ENCODE data around the gene ALG12.

ALG12 gene

DNA sequence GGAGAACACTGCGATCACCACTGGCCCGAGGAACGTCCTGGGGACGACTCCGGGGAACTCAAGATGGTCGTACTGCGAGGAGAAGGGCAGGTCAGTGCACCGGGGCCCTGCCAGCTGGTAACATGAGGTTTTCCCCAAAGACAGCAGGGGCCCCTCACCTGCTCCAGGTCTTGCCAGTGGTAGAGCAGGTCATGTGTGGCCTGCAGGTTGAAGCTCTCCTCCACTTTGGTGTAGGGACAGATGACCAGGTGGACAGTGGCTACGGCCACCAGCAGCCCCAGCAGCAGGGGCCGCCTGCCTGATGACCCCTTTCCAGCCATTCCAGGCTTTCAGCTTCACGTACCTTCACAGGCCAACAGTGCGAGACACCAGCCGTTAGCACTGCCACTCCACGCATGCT lies 4.8 kb downstream of the ALG12 start:
- DNase-seq (ENCODE audit: low read depth in 2 of 2, low spot score in 1 of 2): no peak

DNA sequence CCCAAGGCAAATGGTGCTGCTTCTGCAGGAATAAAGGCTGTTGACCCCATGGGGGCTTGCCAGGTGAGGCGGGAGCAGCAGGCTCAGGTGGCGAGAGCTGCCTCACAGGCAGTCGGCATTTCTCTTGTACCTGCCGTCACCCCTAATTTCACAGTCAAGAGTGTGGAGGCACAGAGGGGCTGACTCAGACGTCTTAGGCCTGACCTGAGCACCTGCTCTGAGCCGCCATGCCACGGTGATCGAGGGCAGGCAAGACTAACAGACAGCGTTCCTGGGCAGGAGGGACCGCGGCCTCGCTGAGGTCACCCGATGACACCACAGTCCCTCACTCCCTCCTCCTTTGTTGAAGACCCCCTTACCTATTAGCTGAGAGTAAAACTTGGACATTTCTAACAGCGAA lies 5.2 kb downstream of the ALG12 start:
- DNase-seq (ENCODE audit: low read depth in 2 of 2, low spot score in 1 of 2): no peak

GRCh38 chr22:49911881-49912625 lies 6.2 kb downstream of the ALG12 start:
- no peak for DNase-seq (ENCODE audit: low read depth in 2 of 2, low spot score in 1 of 2)

- DNase-seq (ENCODE audit: low read depth in 2 of 2, low spot score in 1 of 2): no peak
These were observed 7.7 kb downstream of the ALG12 start for GRCh38 chr22:49910229-49911155.

DNA sequence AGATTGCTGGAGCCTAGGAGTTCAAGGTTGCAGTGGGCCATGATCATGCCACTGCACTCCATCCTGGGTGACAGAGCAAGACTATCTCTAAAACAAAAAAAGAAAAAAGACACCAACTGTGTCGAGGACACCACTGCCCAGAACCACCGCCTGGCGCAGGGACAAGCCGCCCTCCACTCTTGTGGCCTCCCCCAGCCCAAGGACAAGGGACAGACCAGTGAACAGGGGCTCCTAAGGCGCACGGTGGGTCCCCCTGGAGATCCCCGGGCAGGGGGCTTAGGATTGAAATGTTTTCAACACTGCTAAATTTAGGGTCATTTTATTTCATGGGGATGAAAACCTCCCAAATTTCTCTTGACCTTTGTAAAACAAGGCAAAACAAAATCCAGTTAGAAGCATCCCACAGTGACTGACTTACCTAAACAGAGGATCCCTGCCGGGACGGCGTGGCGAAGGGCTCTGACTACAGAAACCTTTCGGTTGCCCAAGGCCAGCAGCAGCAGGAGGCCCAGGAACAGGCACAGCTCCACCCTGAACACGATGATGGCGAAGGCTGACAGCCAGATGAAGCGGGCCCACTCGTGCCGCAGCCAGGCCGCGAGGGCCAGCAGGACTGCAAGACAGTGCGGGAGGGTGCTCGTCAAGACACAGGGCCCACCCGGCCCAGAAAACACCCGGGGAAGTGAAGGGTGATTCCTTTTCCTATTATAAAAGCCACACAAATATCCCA lies 8.6 kb downstream of the ALG12 start:
- DNase-seq (ENCODE audit: low read depth in 2 of 2, low spot score in 1 of 2): no peak

- DNase-seq (ENCODE audit: low read depth in 2 of 2, low spot score in 1 of 2): no peak
These were observed 10.4 kb downstream of the ALG12 start for GRCh38 chr22:49907807-49908206.

- no peak for DNase-seq (ENCODE audit: low read depth in 2 of 2, low spot score in 1 of 2)
These were observed 11.4 kb downstream of the ALG12 start for GRCh38 chr22:49906799-49907290.

- DNase-seq (ENCODE audit: low read depth in 2 of 2, low spot score in 1 of 2): no peak
These were observed 12.0 kb downstream of the ALG12 start for GRCh38 chr22:49906071-49906798.

GRCh38 chr22:49905465-49905864 lies 12.8 kb downstream of the ALG12 start:
- no peak for DNase-seq (ENCODE audit: low read depth in 2 of 2, low spot score in 1 of 2)

GRCh38 chr22:49904040-49904369 lies 14.2 kb downstream of the ALG12 start:
- no peak for DNase-seq (ENCODE audit: low read depth in 2 of 2, low spot score in 1 of 2)

DNA sequence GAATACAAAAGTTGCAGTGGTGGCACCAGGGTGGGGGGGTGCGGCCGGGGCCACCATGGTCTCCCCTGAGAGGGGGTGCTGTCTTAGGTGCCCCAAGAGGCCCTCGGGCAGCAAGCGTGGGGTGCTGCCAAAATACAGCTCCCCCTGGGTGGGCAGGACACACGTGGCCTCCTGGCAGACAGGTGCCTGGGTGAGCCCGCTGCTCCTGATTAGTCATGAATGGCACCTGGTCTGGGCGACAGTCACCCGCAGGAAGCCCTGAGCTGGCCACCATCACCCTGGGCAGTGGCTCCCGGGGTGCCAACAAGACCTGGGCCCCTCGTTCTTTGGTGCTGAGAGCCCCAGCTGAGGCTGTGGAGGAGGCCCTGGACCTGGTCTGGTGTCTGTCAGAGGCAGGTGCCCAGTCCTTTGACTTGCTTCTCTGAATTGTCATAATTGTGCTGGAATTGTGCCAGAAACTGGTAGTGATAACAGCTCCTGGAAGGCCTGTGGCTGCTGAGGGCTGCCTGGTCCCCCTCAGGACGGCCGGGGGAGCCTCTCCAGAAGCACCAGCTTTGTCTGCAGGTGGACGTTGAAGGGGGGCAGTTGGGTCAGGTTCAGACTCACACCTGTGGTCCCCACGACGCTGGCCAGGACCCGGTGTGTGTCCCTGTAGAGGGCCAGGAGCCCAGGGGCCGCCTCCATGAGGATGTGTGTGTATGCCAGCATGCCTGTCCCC lies 14.8 kb downstream of the ALG12 start:
- no peak for DNase-seq (ENCODE audit: low read depth in 2 of 2, low spot score in 1 of 2)

DNA sequence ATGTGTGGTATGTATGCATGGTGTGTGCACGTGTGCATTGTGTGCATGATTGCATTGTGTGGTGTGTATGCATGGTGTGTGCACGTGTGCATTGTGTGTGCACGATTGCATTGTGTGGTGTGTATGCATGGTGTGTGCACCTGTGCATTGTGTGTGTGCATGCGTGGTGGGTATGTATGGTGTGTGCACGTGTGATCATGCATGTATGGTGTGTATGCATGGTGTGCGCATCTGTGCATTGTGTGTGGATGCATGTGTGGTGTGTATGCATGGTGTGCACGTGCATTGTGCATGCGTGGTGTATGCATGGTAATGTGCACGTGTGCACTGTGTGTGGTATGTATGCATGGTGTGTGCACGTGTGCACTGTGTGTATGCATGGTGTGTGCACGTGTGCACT lies 16.8 kb downstream of the ALG12 start:
- no peak for DNase-seq (ENCODE audit: low read depth in 2 of 2, low spot score in 1 of 2)

DNA sequence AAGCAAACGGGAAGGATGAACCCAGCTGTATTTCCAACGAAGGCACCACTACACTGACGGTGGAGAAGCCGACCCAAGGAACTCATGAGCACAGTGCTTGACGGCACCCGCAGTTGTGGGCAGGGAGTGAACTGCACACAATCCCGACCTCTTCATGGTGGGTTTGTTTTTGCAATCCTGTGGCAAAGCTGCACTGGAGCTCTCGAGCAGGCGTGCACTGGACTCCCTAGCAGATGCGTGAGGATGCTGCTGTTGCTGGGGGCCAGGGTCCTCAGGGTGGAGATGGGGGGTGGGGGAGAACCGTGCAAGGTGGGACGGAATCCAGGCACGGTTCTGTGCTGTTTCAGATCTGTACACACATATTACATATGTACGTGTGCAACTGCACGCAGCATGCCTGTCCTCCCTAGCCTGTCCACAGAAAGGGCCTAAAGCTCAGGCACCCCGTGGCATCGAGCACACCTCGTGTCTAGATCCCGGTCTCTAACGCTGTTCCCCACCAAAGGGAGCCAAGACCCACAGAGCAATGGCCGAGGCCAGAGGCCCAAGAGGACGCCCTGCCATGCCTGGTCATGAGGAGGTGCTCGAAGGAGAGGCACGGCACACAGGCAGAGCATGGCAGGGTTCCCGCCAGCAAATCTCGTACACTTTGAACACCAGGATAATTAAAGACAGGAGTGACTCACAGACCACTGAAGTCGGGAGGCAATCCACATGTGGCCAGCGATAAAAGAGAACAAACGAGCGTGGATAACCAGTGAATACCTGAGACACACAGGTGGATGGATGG lies 17.6 kb downstream of the ALG12 start:
- DNase-seq (ENCODE audit: low read depth in 2 of 2, low spot score in 1 of 2): no peak

- DNase-seq (ENCODE audit: low read depth in 2 of 2, low spot score in 1 of 2): no peak
These were observed 18.7 kb downstream of the ALG12 start for GRCh38 chr22:49899530-49899929.

- no peak for DNase-seq (ENCODE audit: low read depth in 2 of 2, low spot score in 1 of 2)
These were observed 21.1 kb downstream of the ALG12 start for GRCh38 chr22:49897015-49897684.

GRCh38 chr22:49896201-49896600 lies 22.0 kb downstream of the ALG12 start:
- DNase-seq (ENCODE audit: low read depth in 2 of 2, low spot score in 1 of 2): no peak

DNA sequence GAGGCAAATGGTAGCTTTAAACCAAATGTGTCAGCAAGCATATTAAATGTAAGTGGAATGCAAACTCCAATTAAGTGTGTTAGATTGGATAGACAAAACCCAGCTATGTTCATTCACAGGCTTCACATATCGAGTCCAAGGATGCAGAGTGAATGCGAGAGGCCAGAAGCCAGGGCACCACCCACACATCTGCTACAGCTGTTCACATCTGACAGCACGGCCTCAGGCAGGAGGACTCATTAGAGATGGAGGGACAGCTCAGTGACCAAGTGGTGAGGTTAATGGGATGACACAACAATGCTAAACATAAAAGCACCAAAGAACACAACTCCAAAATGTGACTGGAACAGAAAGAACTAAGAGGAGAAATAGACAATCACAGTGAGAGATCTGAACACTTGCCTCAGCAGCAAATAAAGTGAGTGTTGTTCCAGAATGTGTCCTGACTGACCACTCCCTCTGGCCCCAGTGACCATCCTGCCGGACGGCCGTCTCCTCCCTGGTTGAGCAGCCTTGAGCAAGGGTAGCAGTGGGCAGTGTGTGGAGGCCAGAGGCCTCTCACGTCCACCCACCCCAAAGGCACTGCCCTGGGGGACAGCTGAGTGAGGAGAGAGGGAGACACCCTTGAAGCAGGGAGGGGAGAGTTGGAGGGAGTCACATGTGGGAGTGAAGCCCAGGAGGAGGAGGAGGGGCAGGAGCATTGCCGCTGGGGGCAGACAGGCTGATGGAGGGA lies 23.8 kb downstream of the ALG12 start:
- DNase-seq (ENCODE audit: low read depth in 2 of 2, low spot score in 1 of 2): no peak

DNA sequence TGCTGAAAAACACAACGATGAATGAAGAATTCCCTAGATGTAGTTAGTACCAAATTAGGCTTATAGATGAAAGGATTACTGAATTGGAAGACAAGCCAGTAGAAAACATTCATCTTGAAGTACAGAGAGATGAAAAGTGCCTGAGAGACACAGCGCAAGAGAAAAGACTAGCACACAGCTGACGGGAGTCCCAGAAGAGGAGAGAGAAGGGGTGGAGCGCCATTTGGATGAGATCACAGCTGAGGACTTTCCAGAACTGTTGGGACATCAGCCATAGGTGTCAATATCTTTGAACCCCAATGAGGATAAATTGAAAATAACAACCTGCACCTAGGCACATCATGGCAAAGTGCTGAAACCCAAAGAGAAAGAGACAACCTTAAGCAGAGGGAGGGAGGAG lies 25.2 kb downstream of the ALG12 start:
- no peak for DNase-seq (ENCODE audit: low read depth in 2 of 2, low spot score in 1 of 2)

Measured in stimulated activated CD8-positive, alpha-beta memory T cell treated with anti-CD3 and anti-CD28 coated beads, Interleukin-4, amount 100 ng/mL, for 4 hours (primary cell).